ENCODE measurements around the gene ERMAP. TPM values are rescaled to one million over a fixed set of nuclear protein-coding genes. Genes with fewer than 3 reads are reported as not detected.

Gene ERMAP
- total and polyA plus RNA-seq, 10 of the 15 experiments (the other 5 are each of a cell fraction or from before 2014, with no cell fraction given), result 1.4 to 6.8 (median 4.1) TPM

DNA sequence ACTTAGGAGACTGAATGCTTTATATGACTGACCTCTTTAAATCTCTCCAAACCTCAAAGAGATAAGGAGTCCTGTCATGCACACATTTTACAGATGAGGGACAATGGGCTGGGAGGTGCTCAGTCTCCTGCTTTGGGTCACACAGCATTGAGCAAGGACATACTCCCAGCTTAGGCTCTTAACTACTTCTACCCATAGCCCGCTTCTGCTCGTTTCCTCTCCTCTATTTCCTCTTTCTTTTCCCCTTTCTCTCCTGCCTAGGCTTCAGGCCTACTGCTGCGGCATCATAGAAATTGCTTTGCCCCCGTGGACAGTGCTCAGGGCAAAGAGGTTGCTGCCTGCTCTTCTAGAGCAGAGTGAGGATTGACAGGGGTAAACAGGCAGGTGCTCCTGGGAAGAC, 17.1 kb downstream of the ERMAP start (continued):
- no peak for TF ChIP-seq CTCF (IDR thresholded peaks at IDR 0.05 in 2 of 3, conservative IDR thresholded peaks at IDR 0.05 in 1 of 3; ENCODE audit: control insufficient read depth in 2 of 3, extremely low read depth in 1 of 3, insufficient read depth in 1 of 3, low read depth in 3 of 3, low read length in 3 of 3)
- TF ChIP-seq SMAD1 (IDR thresholded peaks at IDR 0.05; ENCODE audit: low read depth, partially characterized antibody), result no peak
- TF ChIP-seq FOXM1 (IDR thresholded peaks at IDR 0.05; ENCODE audit: low read depth, low read length), result no peak
- TF ChIP-seq, protein P1, sequence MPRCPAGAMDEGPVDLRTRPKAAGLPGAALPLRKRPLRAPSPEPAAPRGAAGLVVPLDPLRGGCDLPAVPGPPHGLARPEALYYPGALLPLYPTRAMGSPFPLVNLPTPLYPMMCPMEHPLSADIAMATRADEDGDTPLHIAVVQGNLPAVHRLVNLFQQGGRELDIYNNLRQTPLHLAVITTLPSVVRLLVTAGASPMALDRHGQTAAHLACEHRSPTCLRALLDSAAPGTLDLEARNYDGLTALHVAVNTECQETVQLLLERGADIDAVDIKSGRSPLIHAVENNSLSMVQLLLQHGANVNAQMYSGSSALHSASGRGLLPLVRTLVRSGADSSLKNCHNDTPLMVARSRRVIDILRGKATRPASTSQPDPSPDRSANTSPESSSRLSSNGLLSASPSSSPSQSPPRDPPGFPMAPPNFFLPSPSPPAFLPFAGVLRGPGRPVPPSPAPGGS (IDR thresholded peaks at IDR 0.05; ENCODE audit: borderline replicate concordance, insufficient read depth, low read depth, low read length, poor library complexity, severe bottlenecking), result no peak

DNA sequence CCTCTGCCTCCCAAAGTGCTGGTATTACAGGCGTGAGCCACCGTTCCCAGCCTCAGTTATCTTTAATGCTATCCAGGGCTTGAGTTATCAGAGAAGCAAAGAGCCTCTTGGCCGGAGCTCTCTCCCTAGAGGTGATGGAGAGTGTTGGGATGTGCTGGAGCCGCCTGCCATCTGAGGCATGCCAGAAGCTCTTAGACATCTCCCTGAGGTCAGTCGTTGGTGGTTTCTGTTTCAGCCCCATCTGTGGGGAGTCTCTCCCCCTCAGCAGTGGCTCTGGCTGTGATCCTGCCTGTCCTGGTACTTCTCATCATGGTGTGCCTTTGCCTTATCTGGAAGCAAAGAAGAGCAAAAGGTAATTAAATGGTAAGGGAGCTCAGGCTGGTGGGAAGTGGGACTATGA, 17.9 kb downstream of the ERMAP start:
- POLR2A ChIA-PET, result interaction anchor here (1.5 kb wide), 1 partner anchor 12 kb away, joined by 4 read pairs; the partner anchor contains the start of gene ZNF691
- no peak for FAIRE-seq
- in situ Hi-C loops (cut with MboI), result no loop called here

More for the DNA sequence above, 17.9 kb downstream of the ERMAP start:
- H4K20me1 ChIP-seq (ENCODE audit: control insufficient read depth, insufficient read depth), result no peaks in the 10 kb centered on the region
- ChIA-PET CTCF (interaction anchor here (0.6 to 1.0 kb wide), 2 partner anchors 27 to 812 kb away, joined by 3 to 4 read pairs; no protein-coding TSS in a partner anchor), RAD21 (ENCODE audit: unreplicated experiment) (no interaction called here), SMC1A (ENCODE audit: uncharacterized antibody, unreplicated experiment) (interaction anchor here (0.7 to 1.8 kb wide), 2 partner anchors 9 to 14 kb away, joined by 3 to 4 read pairs; no protein-coding TSS in a partner anchor)
- 89% methylated on average over 5 of the region's 5 CpGs for WGBS (ENCODE audit: insufficient coverage, insufficient replicate concordance, low lambda C conversion rate, missing lambda C conversion rate)
- no peaks in the 10 kb centered on the region for H3K36me3 ChIP-seq (ENCODE audit: control insufficient read depth in 2 of 2, insufficient read depth in 2 of 2, low read length in 1 of 2)
- ATAC-seq, result no peak
- no peak overlapping the region for H3K4me2 ChIP-seq (ENCODE audit: control insufficient read depth, insufficient read depth)
- H3K4me1 ChIP-seq (ENCODE audit: control insufficient read depth, insufficient read depth, low read length), result peaks cover 12% of the 10 kb centered on the region
- no peaks in the 10 kb centered on the region for H3K9me3 ChIP-seq (replicated peaks; ENCODE audit: control insufficient read depth, insufficient read depth, low read length)
- intact Hi-C loops (cut with micrococcal nuclease; ENCODE audit: unreplicated experiment), result no loop called here
- no peaks in the 10 kb centered on the region for H3K79me2 ChIP-seq (ENCODE audit: control insufficient read depth, insufficient read depth, low read length)
- H3K4me3 ChIP-seq, result no peak overlapping the region
- H3K9ac ChIP-seq (ENCODE audit: control insufficient read depth, insufficient read depth, low read length), result no peak overlapping the region
- H2AFZ ChIP-seq (ENCODE audit: control insufficient read depth, low read depth, low read length), result no peak overlapping the region
- no peak overlapping the region for H3K27ac ChIP-seq (ENCODE audit: control insufficient read depth, insufficient read depth)
- no peaks in the 10 kb centered on the region for H3K27me3 ChIP-seq (replicated peaks in 1 of 2; ENCODE audit: control insufficient read depth in 2 of 2, insufficient read depth in 2 of 2, low read length in 1 of 2)
- TF ChIP-seq HCFC1 (IDR thresholded peaks at IDR 0.05; ENCODE audit: low read length) (no peak), SUZ12 (IDR thresholded peaks at IDR 0.05; ENCODE audit: unreplicated experiment) (no peak), TCF12 (IDR thresholded peaks at IDR 0.05; ENCODE audit: low read depth, low read length) (no peak), WRNIP1 (IDR thresholded peaks at IDR 0.05; ENCODE audit: borderline replicate concordance, low read depth, low read length) (no peak), NRF1 (conservative IDR thresholded peaks at IDR 0.05; ENCODE audit: low read depth, low read length) (no peak), MYB (IDR thresholded peaks at IDR 0.05; ENCODE audit: borderline replicate concordance, low read depth, low read length) (no peak), RELA (IDR thresholded peaks at IDR 0.05; ENCODE audit: borderline replicate concordance, partially characterized antibody) (no peak)
- TF ChIP-seq, protein P2, sequence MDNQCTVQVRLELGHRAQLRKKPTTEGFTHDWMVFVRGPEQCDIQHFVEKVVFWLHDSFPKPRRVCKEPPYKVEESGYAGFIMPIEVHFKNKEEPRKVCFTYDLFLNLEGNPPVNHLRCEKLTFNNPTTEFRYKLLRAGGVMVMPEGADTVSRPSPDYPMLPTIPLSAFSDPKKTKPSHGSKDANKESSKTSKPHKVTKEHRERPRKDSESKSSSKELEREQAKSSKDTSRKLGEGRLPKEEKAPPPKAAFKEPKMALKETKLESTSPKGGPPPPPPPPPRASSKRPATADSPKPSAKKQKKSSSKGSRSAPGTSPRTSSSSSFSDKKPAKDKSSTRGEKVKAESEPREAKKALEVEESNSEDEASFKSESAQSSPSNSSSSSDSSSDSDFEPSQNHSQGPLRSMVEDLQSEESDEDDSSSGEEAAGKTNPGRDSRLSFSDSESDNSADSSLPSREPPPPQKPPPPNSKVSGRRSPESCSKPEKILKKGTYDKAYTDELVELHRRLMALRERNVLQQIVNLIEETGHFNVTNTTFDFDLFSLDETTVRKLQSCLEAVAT (IDR thresholded peaks at IDR 0.05), result no peak
- no TSS peak for BruUV-seq (replicated peaks)
- DNase-seq (ENCODE audit: low read depth, low spot score), result no peak
